WTC11 (cell line): ENCODE data around the gene RAD23B. TPM values are rescaled to one million over a fixed set of nuclear protein-coding genes. Genes with fewer than 3 reads are reported as not detected.

Experiments used
- ATF1 ChIP-seq: sonication (generic); formaldehyde crosslinking; IDR thresholded peaks from 2 replicates; pipeline ENCODE4 v1.8.1; 2023; ENCODE audit warnings: mild to moderate bottlenecking, moderate library complexity, missing genetic modification reagents
- ATF3 ChIP-seq: sonication (generic); formaldehyde crosslinking; conservative IDR thresholded peaks from 2 replicates; pipeline ENCODE4 v1.8.1; 2022; ENCODE audit warnings: mild to moderate bottlenecking, missing genetic modification reagents
- E2F4 ChIP-seq: sonication (generic); formaldehyde crosslinking; IDR thresholded peaks from 2 replicates; pipeline ENCODE4 v1.8.1; 2022; ENCODE audit warnings: low read depth, mild to moderate bottlenecking, moderate library complexity, missing genetic modification reagents, borderline replicate concordance
- FOXP1 ChIP-seq: sonication (generic); formaldehyde crosslinking; IDR thresholded peaks from 2 replicates; pipeline ENCODE4 v1.8.0; 2022; ENCODE audit warnings: missing genetic modification reagents, mild to moderate bottlenecking, moderate library complexity, borderline replicate concordance
- FOXP4 ChIP-seq: sonication (generic); formaldehyde crosslinking; IDR thresholded peaks from 2 replicates; pipeline ENCODE4 v1.8.0; 2022; ENCODE audit warnings: mild to moderate bottlenecking, missing genetic modification reagents
- HMGA2 ChIP-seq: fragments of 250-450 bp; sonication (Bioruptor Pico); IDR thresholded peaks from 2 replicates; pipeline ENCODE4 v1.4.0; 2021; ENCODE audit warnings: mild to moderate bottlenecking, moderate library complexity
- IRF2 ChIP-seq: sonication (generic); formaldehyde crosslinking; IDR thresholded peaks from 2 replicates; pipeline ENCODE4 v1.8.0; 2022; ENCODE audit warnings: low read depth, missing genetic modification reagents, borderline replicate concordance
- NFYB ChIP-seq: sonication (generic); formaldehyde crosslinking; conservative IDR thresholded peaks from 2 replicates; pipeline ENCODE4 v1.8.0; 2022; ENCODE audit warnings: low read depth, missing genetic modification reagents
- NR1H2 ChIP-seq: sonication (generic); formaldehyde crosslinking; IDR thresholded peaks from 2 replicates; pipeline ENCODE4 v1.9.0; 2021; ENCODE audit warnings: mild to moderate bottlenecking, moderate library complexity, missing genetic modification reagents
- NR2C2 ChIP-seq: sonication (generic); formaldehyde crosslinking; IDR thresholded peaks from 2 replicates; pipeline ENCODE4 v1.8.0; 2022; ENCODE audit warnings: mild to moderate bottlenecking, missing genetic modification reagents
- PREB ChIP-seq: sonication (generic); formaldehyde crosslinking; IDR thresholded peaks from 2 replicates; pipeline ENCODE4 v1.8.1; 2022; ENCODE audit warnings: mild to moderate bottlenecking, missing genetic modification reagents, moderate library complexity, borderline replicate concordance
- PRRX2 ChIP-seq: fragments of 250-450 bp; sonication (Bioruptor Pico); IDR thresholded peaks from 2 replicates; pipeline ENCODE4 v1.8.0; 2021; ENCODE audit warnings: mild to moderate bottlenecking
- RORB ChIP-seq: fragments of 250-450 bp; sonication (Bioruptor Pico); IDR thresholded peaks from 2 replicates; pipeline ENCODE4 v1.9.0; 2021; ENCODE audit warnings: mild to moderate bottlenecking
- SMAD4 ChIP-seq: sonication (generic); formaldehyde crosslinking; IDR thresholded peaks from 2 replicates; pipeline ENCODE4 v1.8.0; 2022; ENCODE audit warnings: mild to moderate bottlenecking, missing genetic modification reagents
- TCF7 ChIP-seq: sonication (generic); formaldehyde crosslinking; IDR thresholded peaks from 2 replicates; pipeline ENCODE4 v1.8.0; 2022; ENCODE audit warnings: mild to moderate bottlenecking, low read depth, missing genetic modification reagents, moderate library complexity
- TEAD4 ChIP-seq: sonication (generic); formaldehyde crosslinking; IDR thresholded peaks from 2 replicates; pipeline ENCODE4 v1.8.0; 2022; ENCODE audit warnings: mild to moderate bottlenecking, missing genetic modification reagents
- ZMAT4 ChIP-seq: fragments of 250-450 bp; sonication (Bioruptor Pico); IDR thresholded peaks from 2 replicates; pipeline ENCODE4 v1.9.0; 2021; ENCODE audit warnings: mild to moderate bottlenecking
- ZNF121 ChIP-seq: sonication (generic); formaldehyde crosslinking; IDR thresholded peaks from 2 replicates; pipeline ENCODE4 v1.8.0; 2023; ENCODE audit warnings: missing genetic modification reagents
- ZNF281 ChIP-seq: sonication (generic); formaldehyde crosslinking; IDR thresholded peaks from 2 replicates; pipeline ENCODE4 v1.8.0; 2023; ENCODE audit warnings: mild to moderate bottlenecking, missing genetic modification reagents
- ZNF416 ChIP-seq: fragments of 250-450 bp; sonication (Bioruptor Pico); IDR thresholded peaks from 2 replicates; pipeline ENCODE4 v1.9.0; 2021; ENCODE audit warnings: mild to moderate bottlenecking, inconsistent platforms
- ZNF512 ChIP-seq: sonication (generic); formaldehyde crosslinking; IDR thresholded peaks from 2 replicates; pipeline ENCODE4 v1.8.1; 2022; ENCODE audit warnings: missing genetic modification reagents, borderline replicate concordance
- ZNF671 ChIP-seq: fragments of 250-450 bp; sonication (Bioruptor Pico); IDR thresholded peaks from 2 replicates; pipeline ENCODE4 v1.8.0; 2021; ENCODE audit warnings: mild to moderate bottlenecking
- total RNA-seq: library from RNA; stranded (reverse); gene quantifications from 3 replicates; pipeline ENCODE4 v1.2.3, GENCODE V29; 2021
- TF ChIP-seq, protein P1 (sequence below): fragments of 250-450 bp; sonication (Bioruptor Pico); conservative IDR thresholded peaks from 2 replicates; pipeline ENCODE4 v1.9.0; 2021; ENCODE audit warnings: mild to moderate bottlenecking
- TF ChIP-seq, protein P2 (sequence below): sonication (generic); formaldehyde crosslinking; IDR thresholded peaks from 2 replicates; pipeline ENCODE4 v1.8.1; 2023; ENCODE audit warnings: mild to moderate bottlenecking, missing genetic modification reagents

Gene RAD23B
- total RNA-seq, 1 experiment from 2014 or later, result 150 TPM

GRCh38 chr9:107282759-107283622 is at the start of gene RAD23B (continued):
- 0 out of 2 replicates have a peak, but pooled peaks have one; percentile 47 for TF ChIP-seq E2F4
- TF ChIP-seq, protein P1, sequence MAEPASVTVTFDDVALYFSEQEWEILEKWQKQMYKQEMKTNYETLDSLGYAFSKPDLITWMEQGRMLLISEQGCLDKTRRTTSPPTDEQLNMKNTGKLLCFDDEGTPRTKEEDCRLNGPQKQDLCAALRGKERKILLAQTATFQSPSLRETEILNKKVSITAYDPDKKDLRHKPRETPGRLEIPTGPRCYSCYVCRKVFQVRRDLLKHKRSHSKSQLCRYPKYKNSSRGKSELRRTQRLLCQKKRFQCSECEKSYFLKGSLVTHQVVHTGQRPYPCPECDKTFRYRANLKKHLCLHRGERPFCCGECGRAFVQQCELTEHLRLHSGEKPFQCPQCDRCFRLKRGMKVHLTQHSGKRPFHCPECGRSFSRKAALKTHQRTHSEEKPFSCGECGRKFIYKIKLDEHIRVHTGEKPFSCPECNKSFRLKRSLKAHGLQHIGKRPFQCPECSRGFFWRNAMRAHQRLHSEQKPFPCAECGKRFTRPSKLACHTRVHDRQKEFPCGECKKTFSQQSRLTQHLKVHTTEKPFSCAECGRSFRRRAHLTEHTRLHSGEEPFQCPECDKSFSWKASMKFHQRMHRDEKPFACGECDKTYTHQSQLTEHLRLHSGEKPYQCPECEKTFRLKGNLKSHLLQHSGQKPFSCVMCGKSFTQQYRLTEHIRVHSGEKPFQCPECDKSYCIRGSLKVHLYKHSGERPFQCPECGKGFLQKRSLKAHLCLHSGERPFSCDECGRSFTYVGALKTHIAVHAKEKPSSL (CRISPR knock-in tag), result no peak
- no peak for TF ChIP-seq ZNF512 (CRISPR knock-in tag)
- TF ChIP-seq PRRX2, result no peak
- TF ChIP-seq TCF7 (CRISPR knock-in tag), result no peak
- peak; percentile 78; the same call in 1 of the 2 replicates for TF ChIP-seq FOXP4 (CRISPR knock-in tag)
- no peak for TF ChIP-seq NR1H2
- no peak for TF ChIP-seq ZNF121 (CRISPR knock-in tag)
- no peak for TF ChIP-seq PREB (CRISPR knock-in tag)
- TF ChIP-seq FOXP1 (CRISPR knock-in tag), result peak; percentile 77
- peak; percentile 57; the same call in 1 of the 2 replicates for TF ChIP-seq ZNF416 (CRISPR knock-in tag)
- no peak for TF ChIP-seq ATF3 (CRISPR knock-in tag)
- TF ChIP-seq ZNF281 (CRISPR knock-in tag), result peak; percentile 99
- 0 out of 2 replicates have a peak, but pooled peaks have one; percentile 62 for TF ChIP-seq TEAD4
- TF ChIP-seq IRF2, result no peak; the same call in 1 of the 2 replicates
- TF ChIP-seq, protein P2, sequence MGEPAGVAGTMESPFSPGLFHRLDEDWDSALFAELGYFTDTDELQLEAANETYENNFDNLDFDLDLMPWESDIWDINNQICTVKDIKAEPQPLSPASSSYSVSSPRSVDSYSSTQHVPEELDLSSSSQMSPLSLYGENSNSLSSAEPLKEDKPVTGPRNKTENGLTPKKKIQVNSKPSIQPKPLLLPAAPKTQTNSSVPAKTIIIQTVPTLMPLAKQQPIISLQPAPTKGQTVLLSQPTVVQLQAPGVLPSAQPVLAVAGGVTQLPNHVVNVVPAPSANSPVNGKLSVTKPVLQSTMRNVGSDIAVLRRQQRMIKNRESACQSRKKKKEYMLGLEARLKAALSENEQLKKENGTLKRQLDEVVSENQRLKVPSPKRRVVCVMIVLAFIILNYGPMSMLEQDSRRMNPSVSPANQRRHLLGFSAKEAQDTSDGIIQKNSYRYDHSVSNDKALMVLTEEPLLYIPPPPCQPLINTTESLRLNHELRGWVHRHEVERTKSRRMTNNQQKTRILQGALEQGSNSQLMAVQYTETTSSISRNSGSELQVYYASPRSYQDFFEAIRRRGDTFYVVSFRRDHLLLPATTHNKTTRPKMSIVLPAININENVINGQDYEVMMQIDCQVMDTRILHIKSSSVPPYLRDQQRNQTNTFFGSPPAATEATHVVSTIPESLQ (CRISPR knock-in tag), result no peak
- no peak for TF ChIP-seq RORB (CRISPR knock-in tag)
- peak; percentile 38; the same call in 1 of the 2 replicates for TF ChIP-seq ATF1 (CRISPR knock-in tag)
- no peak for TF ChIP-seq SMAD4
- TF ChIP-seq NFYB (CRISPR knock-in tag), result no peak
- TF ChIP-seq ZMAT4 (CRISPR knock-in tag), result no peak
- TF ChIP-seq ZNF671, result 0 out of 2 replicates have a peak, but pooled peaks have one; percentile 19
- TF ChIP-seq NR2C2 (CRISPR knock-in tag), result no peak
- TF ChIP-seq HMGA2 (CRISPR knock-in tag), result no peak
